ENCODE results near the gene AHCTF1. TPM values are rescaled to one million over a fixed set of nuclear protein-coding genes. Genes with fewer than 3 reads are reported as not detected.

AHCTF1 gene
- total and polyA plus RNA-seq, 2 donors (not counting 3 experiments of a cell fraction or from before 2014, with no cell fraction given) = 5.5 to 32.1 TPM

DNA sequence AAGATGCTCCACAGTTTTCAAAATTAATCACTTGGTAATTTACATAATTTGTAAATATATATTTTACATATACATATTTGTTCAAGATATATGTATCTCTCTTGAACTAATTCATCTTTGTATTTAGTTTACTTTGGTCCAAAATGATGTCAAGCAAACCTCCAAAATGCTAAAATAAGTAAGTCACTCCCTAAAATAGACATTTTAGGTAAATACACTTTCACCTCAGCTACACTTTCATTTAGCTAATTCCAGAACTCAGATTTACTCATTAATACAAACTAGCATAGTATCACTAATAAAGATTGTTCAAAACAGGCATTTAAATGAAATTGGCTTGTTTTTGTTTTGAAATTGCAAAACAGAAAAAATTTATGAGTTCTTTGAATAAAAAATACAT lies 40.6 kb downstream of the AHCTF1 start:
- intact Hi-C loops (cut with micrococcal nuclease) = no loop called here
- no peak for TF ChIP-seq POLR2A (IDR thresholded peaks at IDR 0.05; ENCODE audit: low read depth, low read length)
- TF ChIP-seq FOS (IDR thresholded peaks at IDR 0.05; ENCODE audit: borderline replicate concordance, insufficient read depth, low read length) = no peak
- no peak for TF ChIP-seq MYC (IDR thresholded peaks at IDR 0.05; ENCODE audit: low read depth, low read length)
- TF ChIP-seq JUN (IDR thresholded peaks at IDR 0.05; ENCODE audit: borderline replicate concordance, insufficient read depth, insufficient read length, low read depth) = no peak
- no peak for TF ChIP-seq POLR2AphosphoS5 (IDR thresholded peaks at IDR 0.05; ENCODE audit: insufficient read depth, low read depth, low read length)
- no peak for TF ChIP-seq EZH2 (IDR thresholded peaks at IDR 0.05; ENCODE audit: borderline replicate concordance, low read depth, low read length, severe bottlenecking)
- no peak for TF ChIP-seq MAX (IDR thresholded peaks at IDR 0.05; ENCODE audit: insufficient read depth, insufficient read length)
- no peak for TF ChIP-seq GATA2 (IDR thresholded peaks at IDR 0.05; ENCODE audit: insufficient read depth, insufficient read length, low read depth, low read length)
- TF ChIP-seq, protein P1, sequence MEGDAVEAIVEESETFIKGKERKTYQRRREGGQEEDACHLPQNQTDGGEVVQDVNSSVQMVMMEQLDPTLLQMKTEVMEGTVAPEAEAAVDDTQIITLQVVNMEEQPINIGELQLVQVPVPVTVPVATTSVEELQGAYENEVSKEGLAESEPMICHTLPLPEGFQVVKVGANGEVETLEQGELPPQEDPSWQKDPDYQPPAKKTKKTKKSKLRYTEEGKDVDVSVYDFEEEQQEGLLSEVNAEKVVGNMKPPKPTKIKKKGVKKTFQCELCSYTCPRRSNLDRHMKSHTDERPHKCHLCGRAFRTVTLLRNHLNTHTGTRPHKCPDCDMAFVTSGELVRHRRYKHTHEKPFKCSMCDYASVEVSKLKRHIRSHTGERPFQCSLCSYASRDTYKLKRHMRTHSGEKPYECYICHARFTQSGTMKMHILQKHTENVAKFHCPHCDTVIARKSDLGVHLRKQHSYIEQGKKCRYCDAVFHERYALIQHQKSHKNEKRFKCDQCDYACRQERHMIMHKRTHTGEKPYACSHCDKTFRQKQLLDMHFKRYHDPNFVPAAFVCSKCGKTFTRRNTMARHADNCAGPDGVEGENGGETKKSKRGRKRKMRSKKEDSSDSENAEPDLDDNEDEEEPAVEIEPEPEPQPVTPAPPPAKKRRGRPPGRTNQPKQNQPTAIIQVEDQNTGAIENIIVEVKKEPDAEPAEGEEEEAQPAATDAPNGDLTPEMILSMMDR (IDR thresholded peaks at IDR 0.05; ENCODE audit: extremely low read depth in 1 of 2, insufficient read depth in 1 of 2, low read depth in 1 of 2, low read length in 2 of 2) = no peak
- POLR2A ChIA-PET = no interaction called here

More for the DNA sequence above, 40.6 kb downstream of the AHCTF1 start:
- BruUV-seq (replicated peaks) = no TSS peak
- FAIRE-seq (no peak), DNase-seq (ENCODE audit: low read depth, low spot score) (no peak)
- H3K9ac ChIP-seq (replicated peaks; ENCODE audit: extremely low read depth, insufficient read depth, low read length) = no peak overlapping the region
- no peak overlapping the region for H3K4me3 ChIP-seq (replicated peaks in 1 of 3; ENCODE audit: insufficient read depth in 1 of 3, low read depth in 1 of 3, low read length in 3 of 3)
- dilution Hi-C loops (cut with MboI; ENCODE audit: extremely low pct_ligation_motif_present, low sequenced_read_pairs) = no loop called here
- CTCF ChIA-PET = interaction anchor here (1.2 to 1.7 kb wide), 2 partner anchors 15 to 80 kb away, joined by 3 read pairs; no protein-coding TSS in a partner anchor
- H2AFZ ChIP-seq (ENCODE audit: low read depth, low read length) = no peak overlapping the region
- H4K20me1 ChIP-seq (replicated peaks; ENCODE audit: control insufficient read depth, extremely low read depth, insufficient read depth, low read length) = no peaks in the 10 kb centered on the region
- H3K9me3 ChIP-seq (replicated peaks; ENCODE audit: control insufficient read depth, insufficient read depth, low read length) = no peaks in the 10 kb centered on the region
- no peaks in the 10 kb centered on the region for H3K4me1 ChIP-seq (ENCODE audit: control insufficient read depth, extremely low read depth, insufficient read depth, low read length)
- no peaks in the 10 kb centered on the region for H3K79me2 ChIP-seq (ENCODE audit: control insufficient read depth, insufficient read depth, low read length)
- no peak overlapping the region for H3K27ac ChIP-seq (ENCODE audit: insufficient read depth, low read depth, low read length)
- H3K27me3 ChIP-seq (ENCODE audit: control insufficient read depth in 2 of 2, insufficient read depth in 2 of 2, low read length in 2 of 2) = no peaks in the 10 kb centered on the region
- H3K36me3 ChIP-seq (ENCODE audit: control insufficient read depth in 2 of 2, extremely low read depth in 1 of 2, insufficient read depth in 2 of 2, low read length in 2 of 2) = peaks cover 12 to 21% of the 10 kb centered on the region in 2 experiments
- H3K4me2 ChIP-seq (ENCODE audit: insufficient read depth, low read length) = no peak overlapping the region
- no peaks in the 10 kb centered on the region for H3K9me1 ChIP-seq (replicated peaks; ENCODE audit: control insufficient read depth, extremely low read depth, insufficient read depth, low read length)

Data from endothelial cell of umbilical vein (primary cell).